A549 (cell line): ENCODE data around the gene BTBD2.

Source experiments
- TP53 ChIP-seq: fragments of 250-450 bp; sonication (Bioruptor Pico); IDR thresholded peaks from 2 replicates; pipeline ENCODE4 v1.5.0; 2021; ENCODE audit warnings: mild to moderate bottlenecking, moderate library complexity
- TF ChIP-seq, protein P1 (sequence below): fragments of >200 bp; sonication (Bioruptor Twin); formaldehyde crosslinking; IDR thresholded peaks from 3 replicates; pipeline ENCODE4 v1.5.1; 2016

DNA sequence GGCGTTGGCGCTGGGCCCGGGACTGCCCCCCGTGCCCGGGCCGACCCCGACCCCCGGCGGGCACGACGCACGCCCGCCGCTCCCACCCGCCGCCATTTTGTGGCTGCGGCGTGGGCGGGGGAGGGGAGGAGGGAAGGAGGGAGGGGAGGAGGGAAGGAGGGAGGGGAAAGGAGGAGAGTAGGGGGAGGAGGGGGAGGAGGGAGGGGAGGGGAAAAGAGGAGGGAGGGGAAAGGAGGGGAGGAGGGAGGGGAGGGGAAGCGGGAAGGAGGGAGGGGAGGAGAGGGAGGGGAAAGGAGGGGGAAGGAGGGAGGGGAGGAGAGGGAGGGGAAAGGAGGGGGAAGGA is at the start of gene BTBD2:
- no peak for TF ChIP-seq TP53 (CRISPR knock-in tag)
- TF ChIP-seq, protein P1, sequence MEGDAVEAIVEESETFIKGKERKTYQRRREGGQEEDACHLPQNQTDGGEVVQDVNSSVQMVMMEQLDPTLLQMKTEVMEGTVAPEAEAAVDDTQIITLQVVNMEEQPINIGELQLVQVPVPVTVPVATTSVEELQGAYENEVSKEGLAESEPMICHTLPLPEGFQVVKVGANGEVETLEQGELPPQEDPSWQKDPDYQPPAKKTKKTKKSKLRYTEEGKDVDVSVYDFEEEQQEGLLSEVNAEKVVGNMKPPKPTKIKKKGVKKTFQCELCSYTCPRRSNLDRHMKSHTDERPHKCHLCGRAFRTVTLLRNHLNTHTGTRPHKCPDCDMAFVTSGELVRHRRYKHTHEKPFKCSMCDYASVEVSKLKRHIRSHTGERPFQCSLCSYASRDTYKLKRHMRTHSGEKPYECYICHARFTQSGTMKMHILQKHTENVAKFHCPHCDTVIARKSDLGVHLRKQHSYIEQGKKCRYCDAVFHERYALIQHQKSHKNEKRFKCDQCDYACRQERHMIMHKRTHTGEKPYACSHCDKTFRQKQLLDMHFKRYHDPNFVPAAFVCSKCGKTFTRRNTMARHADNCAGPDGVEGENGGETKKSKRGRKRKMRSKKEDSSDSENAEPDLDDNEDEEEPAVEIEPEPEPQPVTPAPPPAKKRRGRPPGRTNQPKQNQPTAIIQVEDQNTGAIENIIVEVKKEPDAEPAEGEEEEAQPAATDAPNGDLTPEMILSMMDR: no peak
